Fibroblast of lung (primary cell): ENCODE data around the gene TMEM63C. TPM values are rescaled to one million over a fixed set of nuclear protein-coding genes. Genes with fewer than 3 reads are reported as not detected.

Experiments used
- DNase-seq, 2 donors: peaks; one replicate each; pipeline versions ENCODE4 v3.0.0 to v3.0.0-alpha.2; 2010; ENCODE audit warnings: low read depth in 2 of 2
- H2AFZ ChIP-seq: 2 replicates; pipeline ENCODE4 v1.5.1; 2012; ENCODE audit warnings: low read length, control low read depth, inconsistent platforms
- H3K27ac ChIP-seq: 2 replicates; pipeline ENCODE4 v1.5.1; 2011; ENCODE audit warnings: low read length, control low read depth; ENCODE audit not compliant: insufficient read depth
- H3K27me3 ChIP-seq: 2 replicates; pipeline ENCODE4 v1.5.1; 2011; ENCODE audit warnings: mild to moderate bottlenecking, low read length; ENCODE audit not compliant: control insufficient read depth, insufficient read depth
- H3K36me3 ChIP-seq: 2 replicates; pipeline ENCODE4 v1.5.1; 2011; ENCODE audit warnings: low read length; ENCODE audit not compliant: control insufficient read depth, insufficient read depth
- H3K4me1 ChIP-seq: 2 replicates; pipeline ENCODE4 v1.5.1; 2011; ENCODE audit warnings: low read length; ENCODE audit not compliant: control insufficient read depth, insufficient read depth; ENCODE audit errors: extremely low read depth
- H3K4me2 ChIP-seq: 2 replicates; pipeline ENCODE4 v1.5.1; 2011; ENCODE audit warnings: low read length, control low read depth; ENCODE audit not compliant: insufficient read depth; ENCODE audit errors: extremely low read depth
- H3K4me3 ChIP-seq, 4 experiments: fragments of 200-600 bp in 1 of 4; sonication (generic) in 1 of 4; replicated peaks in 1 of 4; 2 replicates each; pipeline ENCODE4 v1.5.1; 2011 to 2016; ENCODE audit warnings: low read length in 4 of 4, low read depth in 3 of 4, mild to moderate bottlenecking in 3 of 4, control low read depth in 2 of 4, inconsistent platforms in 1 of 4, mixed read lengths in 1 of 4; ENCODE audit not compliant: insufficient read depth in 1 of 4; ENCODE audit errors: control extremely low read depth in 1 of 4
- H3K79me2 ChIP-seq: 2 replicates; pipeline ENCODE4 v1.5.1; 2012; ENCODE audit warnings: mild to moderate bottlenecking, low read length, inconsistent platforms; ENCODE audit not compliant: control insufficient read depth, insufficient read depth
- H3K9ac ChIP-seq: 2 replicates; pipeline ENCODE4 v1.5.1; 2011; ENCODE audit warnings: mild to moderate bottlenecking, low read length, control low read depth; ENCODE audit not compliant: insufficient read depth
- H3K9me3 ChIP-seq: 2 replicates; pipeline ENCODE4 v1.5.1; 2012; ENCODE audit warnings: low read depth, low read length; ENCODE audit not compliant: control insufficient read depth, insufficient read depth
- H4K20me1 ChIP-seq: 2 replicates; pipeline ENCODE4 v1.5.1; 2011; ENCODE audit warnings: low read length; ENCODE audit not compliant: control insufficient read depth, insufficient read depth; ENCODE audit errors: extremely low read depth
- EZH2 ChIP-seq: IDR thresholded peaks from 2 replicates; pipeline ENCODE4 v1.5.1; 2012; ENCODE audit warnings: low read length, control low read depth, mild to moderate bottlenecking; ENCODE audit errors: missing control alignments
- polyA plus RNA-seq, 2 donors: library from polyadenylated mRNA; depleted of rRNA in 1 of 2; stranded (reverse) in 1 of 2; unstranded in 1 of 2; fragments of >200 nt; gene quantifications; 2 replicates each; pipeline ENCODE4 v1.2.1, GENCODE V29; 2011 to 2012; ENCODE audit warnings: missing spikeins in 1 of 2
- total RNA-seq: library from RNA; depleted of rRNA; stranded (reverse); fragments of >200 nt; gene quantifications from 2 replicates; pipeline ENCODE4 v1.2.1, GENCODE V29; 2014
- TF ChIP-seq, protein P1 (sequence below), 2 donors: IDR thresholded peaks in 1 of 2; conservative IDR thresholded peaks in 1 of 2; 1 replicate in 1 of 2; 2 replicates in 1 of 2; pipeline ENCODE4 v1.5.1; 2011 to 2012; ENCODE audit warnings: low read length in 2 of 2, control low read depth in 1 of 2, inconsistent platforms in 1 of 2, low read depth in 1 of 2, mild to moderate bottlenecking in 1 of 2

Gene TMEM63C
- total and polyA plus RNA-seq, 2 donors (not counting 1 experiment from before 2014, with no cell fraction given) = 0.66 TPM; not detected in 1

DNA sequence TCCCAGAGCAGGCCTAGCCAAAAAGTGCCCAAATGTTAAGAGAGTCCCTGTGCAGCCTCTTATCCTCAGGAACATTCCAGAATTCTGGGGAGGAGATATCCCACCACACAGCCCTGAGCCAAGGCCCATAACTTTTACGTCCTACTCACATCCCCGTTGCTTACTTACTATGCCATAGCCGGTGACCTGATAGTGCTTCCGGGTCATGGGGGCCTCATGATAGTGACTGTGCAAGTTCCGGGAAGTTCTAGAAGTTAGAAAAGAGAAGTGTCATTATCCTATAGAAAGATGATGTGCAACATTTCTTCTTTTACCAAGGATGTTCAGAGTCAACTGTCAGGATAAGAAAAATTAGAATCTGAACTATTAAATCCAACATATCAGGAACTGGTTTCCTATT is 105.0 kb downstream of the TMEM63C start:
- Histone ChIP-seq H3K27me3 (no peaks in the 10 kb centered on the region), H4K20me1 (no peaks in the 10 kb centered on the region), H3K79me2 (no peaks in the 10 kb centered on the region), H3K27ac (no peak overlapping the region), H3K4me2 (no peak overlapping the region), H2AFZ (no peak overlapping the region), H3K9ac (no peak overlapping the region), H3K9me3 (no peaks in the 10 kb centered on the region), H3K4me1 (no peaks in the 10 kb centered on the region), H3K4me3 (no peak overlapping the region), H3K36me3 (no peaks in the 10 kb centered on the region)
- TF ChIP-seq, protein P1, sequence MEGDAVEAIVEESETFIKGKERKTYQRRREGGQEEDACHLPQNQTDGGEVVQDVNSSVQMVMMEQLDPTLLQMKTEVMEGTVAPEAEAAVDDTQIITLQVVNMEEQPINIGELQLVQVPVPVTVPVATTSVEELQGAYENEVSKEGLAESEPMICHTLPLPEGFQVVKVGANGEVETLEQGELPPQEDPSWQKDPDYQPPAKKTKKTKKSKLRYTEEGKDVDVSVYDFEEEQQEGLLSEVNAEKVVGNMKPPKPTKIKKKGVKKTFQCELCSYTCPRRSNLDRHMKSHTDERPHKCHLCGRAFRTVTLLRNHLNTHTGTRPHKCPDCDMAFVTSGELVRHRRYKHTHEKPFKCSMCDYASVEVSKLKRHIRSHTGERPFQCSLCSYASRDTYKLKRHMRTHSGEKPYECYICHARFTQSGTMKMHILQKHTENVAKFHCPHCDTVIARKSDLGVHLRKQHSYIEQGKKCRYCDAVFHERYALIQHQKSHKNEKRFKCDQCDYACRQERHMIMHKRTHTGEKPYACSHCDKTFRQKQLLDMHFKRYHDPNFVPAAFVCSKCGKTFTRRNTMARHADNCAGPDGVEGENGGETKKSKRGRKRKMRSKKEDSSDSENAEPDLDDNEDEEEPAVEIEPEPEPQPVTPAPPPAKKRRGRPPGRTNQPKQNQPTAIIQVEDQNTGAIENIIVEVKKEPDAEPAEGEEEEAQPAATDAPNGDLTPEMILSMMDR (conservative IDR thresholded peaks at IDR 0.05 in 1 of 2, IDR thresholded peaks at IDR 0.05 in 1 of 2; ENCODE audit: low read depth in 1 of 2, low read length in 2 of 2) = no peak
- TF ChIP-seq EZH2 = no peak
- DNase-seq = no peak

DNA sequence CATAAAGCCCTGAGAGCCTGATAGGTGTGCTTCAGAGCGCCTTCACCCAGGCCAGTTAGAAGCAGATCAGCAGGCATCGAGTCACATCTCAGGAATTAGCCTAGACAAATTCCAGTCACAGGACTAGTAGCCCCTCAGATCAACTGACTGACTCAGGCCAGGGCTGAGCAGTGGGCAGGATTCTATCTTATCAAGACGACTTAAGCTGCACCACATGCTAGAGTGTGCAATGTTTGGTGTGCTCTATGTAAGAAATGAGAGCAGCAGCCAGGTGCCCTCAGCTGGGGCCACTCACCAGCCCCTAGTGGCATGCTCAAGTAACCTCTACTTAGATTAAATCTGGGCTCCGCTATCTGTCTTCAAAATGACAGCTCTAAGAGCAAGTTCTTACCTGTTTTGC is 109.1 kb downstream of the TMEM63C start:
- no peak overlapping the region for H3K9ac ChIP-seq

DNA sequence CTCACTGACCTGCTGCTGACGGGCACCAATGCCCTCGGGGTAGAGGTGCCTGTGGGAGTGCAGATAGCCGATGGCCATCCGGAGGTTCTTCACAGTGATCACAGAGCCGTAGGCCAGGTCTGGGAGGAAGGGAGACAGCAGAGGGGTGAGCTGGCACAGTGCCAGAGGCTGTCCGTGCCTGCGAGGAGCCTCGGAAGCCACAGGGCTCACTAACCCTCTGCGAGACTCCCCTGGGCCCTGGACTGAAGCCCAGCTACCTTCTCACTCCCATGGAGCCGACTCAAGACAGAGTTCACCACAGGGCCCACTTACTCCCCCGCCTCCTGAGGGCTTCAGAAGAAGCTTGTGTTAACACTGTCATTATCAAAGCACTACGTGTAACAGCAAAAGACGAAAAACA is 114.6 kb downstream of the TMEM63C start:
- H3K4me3 ChIP-seq = no peak overlapping the region
- H2AFZ ChIP-seq = no peak overlapping the region
- no peaks in the 10 kb centered on the region for H3K27me3 ChIP-seq
- no peak overlapping the region for H3K4me2 ChIP-seq
- H3K9me3 ChIP-seq = no peaks in the 10 kb centered on the region
- no peak overlapping the region for H3K9ac ChIP-seq
- H3K36me3 ChIP-seq = no peaks in the 10 kb centered on the region
- no peak overlapping the region for H3K27ac ChIP-seq
- H3K4me1 ChIP-seq = no peaks in the 10 kb centered on the region
- no peaks in the 10 kb centered on the region for H3K79me2 ChIP-seq
- TF ChIP-seq, protein P1 (conservative IDR thresholded peaks at IDR 0.05 in 1 of 2, IDR thresholded peaks at IDR 0.05 in 1 of 2; ENCODE audit: low read depth in 1 of 2, low read length in 2 of 2) = no peak
- no peak for TF ChIP-seq EZH2
- no peak for DNase-seq
- H4K20me1 ChIP-seq = no peaks in the 10 kb centered on the region

More for the DNA sequence above, 109.1 kb downstream of the TMEM63C start:
- no peak overlapping the region for H3K27ac ChIP-seq
- H4K20me1 ChIP-seq = no peaks in the 10 kb centered on the region
- no peaks in the 10 kb centered on the region for H3K36me3 ChIP-seq
- TF ChIP-seq, protein P1 (conservative IDR thresholded peaks at IDR 0.05 in 1 of 2, IDR thresholded peaks at IDR 0.05 in 1 of 2; ENCODE audit: low read depth in 1 of 2, low read length in 2 of 2) = no peak
- no peak for TF ChIP-seq EZH2
- no peak overlapping the region for H3K4me3 ChIP-seq
- H3K27me3 ChIP-seq = no peaks in the 10 kb centered on the region
- no peaks in the 10 kb centered on the region for H3K4me1 ChIP-seq
- H3K4me2 ChIP-seq = no peak overlapping the region
- no peaks in the 10 kb centered on the region for H3K9me3 ChIP-seq
- DNase-seq = peak in 1 of 2 donors; percentile 63
- no peak overlapping the region for H2AFZ ChIP-seq
- no peaks in the 10 kb centered on the region for H3K79me2 ChIP-seq
